Dedifferentiated amniotic fluid mesenchymal stem cell (primary cell): ENCODE data around the gene APOL1.

Experiments
- DNase-seq: peaks from one replicate; pipeline ENCODE4 v3.0.0-alpha.2; 2016; ENCODE audit errors: extremely low spot score

APOL1 gene

DNA sequence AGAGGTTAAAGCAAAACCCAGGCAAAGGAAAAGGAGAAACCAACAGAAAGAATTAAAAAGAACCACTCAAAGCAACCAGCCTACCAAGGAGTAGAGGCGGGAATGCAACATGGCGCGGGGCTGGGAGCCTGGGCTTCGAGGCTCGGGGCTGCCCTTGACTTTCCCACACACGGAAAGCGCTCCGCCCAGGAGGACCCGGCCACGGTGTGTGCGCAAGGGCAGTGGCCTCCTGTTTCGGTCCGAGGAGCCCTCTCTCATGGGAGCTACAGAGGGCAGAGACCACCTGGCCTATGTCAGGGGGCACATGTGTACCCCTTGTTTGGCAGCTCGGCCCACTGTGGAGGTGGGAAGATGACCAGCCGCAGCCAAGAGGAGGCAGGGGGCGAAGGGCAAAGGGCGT lies 55.9 kb downstream of the APOL1 start:
- no peak for DNase-seq

DNA sequence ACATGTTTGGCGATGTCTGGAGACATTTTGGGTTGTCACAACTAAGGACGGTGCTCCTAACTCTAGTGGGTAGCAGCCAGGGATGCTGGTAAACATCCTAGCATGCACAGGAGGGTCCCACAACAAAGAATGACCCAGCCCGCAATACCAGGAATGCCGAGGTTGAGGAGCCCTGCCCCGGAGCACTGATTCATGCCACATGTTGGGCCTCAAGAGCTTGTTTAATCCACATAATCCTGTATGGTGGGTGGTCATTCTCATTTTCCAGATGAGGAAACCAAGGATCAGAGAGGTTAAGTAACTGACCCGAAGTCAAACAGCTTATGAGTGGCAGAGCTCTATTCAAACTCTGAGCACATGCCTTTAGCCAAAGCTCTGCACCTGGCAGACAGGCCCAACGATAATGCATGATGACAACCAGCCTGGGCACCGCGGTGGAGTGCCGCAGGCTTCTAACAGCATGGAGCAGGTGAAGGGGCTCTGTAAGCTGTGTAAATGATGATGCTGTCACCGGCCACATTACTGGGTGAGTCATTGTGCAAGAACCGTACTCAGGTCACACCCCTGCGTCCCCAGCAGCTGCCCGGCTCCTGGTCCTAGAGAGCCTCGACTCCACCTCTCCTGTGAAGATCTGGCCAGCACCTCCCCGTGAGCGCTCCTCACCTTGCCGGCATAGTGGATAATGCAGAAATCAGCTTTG lies 58.6 kb downstream of the APOL1 start:
- DNase-seq, result no peak

DNA sequence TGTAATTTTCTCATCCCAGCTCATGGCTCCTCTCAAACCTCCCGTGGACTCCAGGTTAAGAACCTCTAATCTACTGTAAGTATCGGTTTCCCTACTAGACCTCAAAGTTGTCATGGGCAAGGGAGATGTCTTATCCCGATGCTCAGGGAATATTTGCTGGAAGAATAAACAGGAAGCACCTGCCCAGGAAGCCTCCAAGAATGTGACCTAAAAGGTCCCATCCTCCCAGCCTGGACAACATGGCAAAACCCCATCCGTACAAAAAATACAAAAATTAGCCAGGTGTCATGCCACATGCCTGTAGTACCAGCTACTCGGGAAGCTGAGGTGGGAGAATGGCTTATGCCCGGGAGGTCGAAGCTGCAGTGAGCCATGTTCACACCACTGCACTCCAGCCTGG lies 62.4 kb downstream of the APOL1 start:
- DNase-seq, result no peak

DNA sequence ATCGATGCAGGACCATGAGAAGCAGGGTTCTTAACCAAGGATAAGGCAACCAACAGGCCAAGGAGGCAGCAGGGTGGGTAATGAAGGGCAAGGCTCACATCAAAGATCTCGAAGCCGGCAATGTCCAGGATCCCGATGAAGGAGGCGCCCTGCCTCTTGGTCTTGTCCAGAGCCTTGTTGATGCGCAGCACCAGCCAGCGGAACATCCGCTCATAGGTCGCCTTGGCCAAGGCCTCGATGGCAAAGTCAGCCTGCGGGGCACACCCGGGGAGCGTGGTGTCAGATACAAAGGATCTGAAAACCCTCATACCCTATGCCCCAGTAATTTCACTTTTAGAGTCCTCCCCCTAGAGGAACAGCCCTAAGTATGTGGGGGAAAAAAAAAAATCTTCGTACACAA lies 63.5 kb downstream of the APOL1 start:
- DNase-seq, result no peak
